ENCODE data around the gene IGF2.

IGF2 gene

GRCh38 chr11:2132874-2133240 lies 6.3 kb downstream of the IGF2 start:
- Histone ChIP-seq H3K27ac (no peak overlapping the region), H3K4me1 (ENCODE audit: low read depth, poor library complexity, severe bottlenecking) (no peaks in the 10 kb centered on the region), H3K36me3 (ENCODE audit: insufficient read depth) (no peaks in the 10 kb centered on the region), H3K4me3 (IDR thresholded peaks at IDR 0.05; ENCODE audit: insufficient read depth, low read depth, low read length) (no peak overlapping the region), H3K4me2 (no peak overlapping the region), H2AFZ (ENCODE audit: low read depth) (no peak overlapping the region), H3K9ac (no peak overlapping the region), H3K79me2 (ENCODE audit: insufficient read depth, low read depth) (no peaks in the 10 kb centered on the region), H4K20me1 (ENCODE audit: insufficient read depth) (no peaks in the 10 kb centered on the region), H3K27me3 (ENCODE audit: insufficient read depth, low read depth) (peaks cover 84% of the 10 kb centered on the region)
- TF ChIP-seq CTCF (conservative IDR thresholded peaks at IDR 0.05; ENCODE audit: low read depth, low read length), result no peak

GRCh38 chr11:2132246-2132645 lies 6.9 kb downstream of the IGF2 start:
- no peak overlapping the region for H3K27ac ChIP-seq

GRCh38 chr11:2131371-2132236 lies 7.6 kb downstream of the IGF2 start:
- Histone ChIP-seq H2AFZ (ENCODE audit: low read depth) (no peak overlapping the region), H3K4me2 (no peak overlapping the region), H3K4me1 (ENCODE audit: low read depth, poor library complexity, severe bottlenecking) (no peaks in the 10 kb centered on the region), H3K36me3 (ENCODE audit: insufficient read depth) (no peaks in the 10 kb centered on the region), H4K20me1 (ENCODE audit: insufficient read depth) (no peaks in the 10 kb centered on the region), H3K4me3 (IDR thresholded peaks at IDR 0.05; ENCODE audit: insufficient read depth, low read depth, low read length) (no peak overlapping the region), H3K27ac (no peak overlapping the region), H3K79me2 (ENCODE audit: insufficient read depth, low read depth) (no peaks in the 10 kb centered on the region), H3K9ac (no peak overlapping the region), H3K27me3 (ENCODE audit: insufficient read depth, low read depth) (peaks cover 76% of the 10 kb centered on the region)
- no peak for TF ChIP-seq CTCF (conservative IDR thresholded peaks at IDR 0.05; ENCODE audit: low read depth, low read length)

More at GRCh38 chr11:2132246-2132645, 6.9 kb downstream of the IGF2 start:
- Histone ChIP-seq H3K79me2 (ENCODE audit: insufficient read depth, low read depth) (no peaks in the 10 kb centered on the region), H2AFZ (ENCODE audit: low read depth) (no peak overlapping the region), H3K4me2 (no peak overlapping the region), H3K27me3 (ENCODE audit: insufficient read depth, low read depth) (peaks cover 78% of the 10 kb centered on the region), H3K4me1 (ENCODE audit: low read depth, poor library complexity, severe bottlenecking) (no peaks in the 10 kb centered on the region), H3K9ac (no peak overlapping the region), H4K20me1 (ENCODE audit: insufficient read depth) (no peaks in the 10 kb centered on the region), H3K4me3 (IDR thresholded peaks at IDR 0.05; ENCODE audit: insufficient read depth, low read depth, low read length) (no peak overlapping the region), H3K36me3 (ENCODE audit: insufficient read depth) (no peaks in the 10 kb centered on the region)
- TF ChIP-seq CTCF (conservative IDR thresholded peaks at IDR 0.05; ENCODE audit: low read depth, low read length), result no peak

GRCh38 chr11:2130881-2131352 lies 8.3 kb downstream of the IGF2 start:
- Histone ChIP-seq H3K36me3 (ENCODE audit: insufficient read depth) (no peaks in the 10 kb centered on the region), H3K9ac (no peak overlapping the region), H3K4me1 (ENCODE audit: low read depth, poor library complexity, severe bottlenecking) (no peaks in the 10 kb centered on the region), H3K27ac (no peak overlapping the region), H3K27me3 (ENCODE audit: insufficient read depth, low read depth) (peaks cover 69% of the 10 kb centered on the region), H3K79me2 (ENCODE audit: insufficient read depth, low read depth) (no peaks in the 10 kb centered on the region), H3K4me2 (no peak overlapping the region), H2AFZ (ENCODE audit: low read depth) (no peak overlapping the region), H4K20me1 (ENCODE audit: insufficient read depth) (no peaks in the 10 kb centered on the region), H3K4me3 (IDR thresholded peaks at IDR 0.05; ENCODE audit: insufficient read depth, low read depth, low read length) (no peak overlapping the region)
- TF ChIP-seq CTCF (conservative IDR thresholded peaks at IDR 0.05; ENCODE audit: low read depth, low read length), result no peak
